Middle frontal gyrus (tissue), 1 donor: ENCODE results near the gene SLC24A4.
A peak's percentile ranks its signal among the peaks of the same experiment; 100 is the strongest.

ENCODE experiments used
- DNase-seq: peaks from one replicate; pipeline ENCODE4 v3.0.0-alpha.2; 2015; ENCODE audit warnings: low spot score; ENCODE audit errors: extremely low spot score

The SLC24A4 gene

DNA sequence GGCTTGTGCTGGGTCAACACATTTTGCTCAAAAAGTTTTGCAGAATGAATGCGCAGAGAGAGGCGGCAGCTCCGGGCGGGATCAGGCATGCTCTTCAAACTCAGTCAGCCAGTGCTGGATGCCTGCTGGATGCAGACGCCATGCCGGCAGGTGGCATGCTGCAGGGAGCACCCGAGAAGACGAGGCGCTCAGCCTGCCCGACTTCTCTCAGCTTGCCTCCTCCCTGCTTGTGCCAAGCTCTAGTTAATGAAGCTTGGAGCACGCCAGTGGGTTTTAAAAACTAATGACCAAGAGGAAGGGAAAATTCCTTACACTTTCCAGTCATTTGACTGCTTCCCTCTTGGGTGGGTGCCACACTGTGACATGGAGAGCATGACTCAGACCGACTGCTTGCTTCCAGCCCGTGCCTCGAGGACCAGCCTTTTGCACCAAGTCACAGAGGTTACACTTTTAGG lies 39.8 kb downstream of the SLC24A4 start:
- DNase-seq, result no peak

DNA sequence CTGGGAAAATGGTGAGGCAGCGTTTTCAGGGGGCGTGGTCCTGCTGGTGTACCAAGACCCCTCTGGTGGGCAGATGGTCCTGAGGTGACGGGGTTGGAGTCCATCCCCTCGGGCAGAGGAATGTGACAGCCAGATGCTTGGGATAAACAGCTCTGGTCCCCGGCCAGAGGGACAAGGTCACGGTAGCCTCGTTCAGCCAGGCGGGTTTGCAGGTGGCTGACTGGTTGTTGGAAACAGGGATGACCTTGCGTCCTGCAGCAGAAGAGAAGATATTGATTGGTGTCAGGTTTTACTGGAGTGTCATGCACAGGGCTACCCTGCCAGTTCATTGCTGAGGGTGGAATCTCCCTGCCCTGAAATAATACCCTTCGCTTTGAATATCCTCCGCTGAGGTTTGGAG lies 43.3 kb downstream of the SLC24A4 start:
- DNase-seq, result no peak

DNA sequence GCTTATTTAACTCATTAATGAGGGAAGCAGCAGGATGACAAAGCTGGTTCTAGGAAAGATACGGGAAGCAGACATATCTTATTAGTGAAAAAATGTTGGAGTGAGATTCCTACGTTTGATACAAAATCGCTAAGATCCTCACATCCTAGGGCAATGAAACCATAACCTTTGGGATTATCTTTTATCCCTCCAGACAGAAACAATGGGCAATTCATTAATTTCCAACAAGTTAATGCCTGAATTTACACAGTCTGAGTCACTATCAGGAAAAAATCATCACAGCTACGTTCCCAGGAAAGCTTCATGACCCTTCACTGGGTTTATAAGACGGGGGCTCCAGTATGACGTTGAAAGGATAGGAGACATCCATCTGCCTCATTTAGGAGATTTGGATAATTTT lies 45.0 kb downstream of the SLC24A4 start:
- DNase-seq, result no peak

DNA sequence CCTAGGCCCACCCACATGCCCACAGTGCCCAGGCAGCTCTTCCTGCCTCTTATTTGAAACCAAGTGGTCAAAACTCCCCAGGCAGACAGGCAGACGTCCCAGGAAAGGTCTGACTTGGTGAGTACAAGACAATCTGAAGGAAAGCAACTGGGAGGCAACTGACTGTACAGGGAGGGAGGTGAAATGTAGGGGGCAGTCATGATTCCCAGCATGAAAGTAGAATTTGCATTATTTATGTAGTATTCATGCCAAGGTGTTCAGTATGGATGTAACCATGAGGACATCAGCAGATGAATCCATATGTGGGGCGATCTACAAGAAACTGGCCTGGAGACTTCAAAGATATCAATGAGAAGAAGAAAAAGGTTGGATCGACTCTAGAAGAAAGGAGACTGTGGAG lies 46.1 kb downstream of the SLC24A4 start:
- no peak for DNase-seq

DNA sequence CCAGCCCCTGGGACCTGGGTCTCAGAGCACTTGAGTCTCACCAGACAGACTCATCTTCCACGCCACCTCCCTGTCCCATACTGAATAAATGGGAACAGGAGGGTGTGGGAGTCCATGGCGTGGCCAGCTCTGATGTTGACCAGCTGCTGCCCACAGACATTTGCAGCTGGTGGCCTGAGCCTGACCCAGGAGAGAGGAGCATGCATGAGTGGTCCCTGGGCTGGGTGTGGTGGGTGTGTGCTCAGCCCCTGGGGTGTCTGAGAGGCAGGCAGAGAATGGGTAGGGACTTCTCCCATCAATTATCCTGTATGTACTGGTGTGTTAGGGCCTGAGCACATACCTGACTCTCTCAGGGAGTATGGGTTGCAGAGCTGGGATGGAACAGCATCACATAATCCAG lies 49.3 kb downstream of the SLC24A4 start:
- no peak for DNase-seq

DNA sequence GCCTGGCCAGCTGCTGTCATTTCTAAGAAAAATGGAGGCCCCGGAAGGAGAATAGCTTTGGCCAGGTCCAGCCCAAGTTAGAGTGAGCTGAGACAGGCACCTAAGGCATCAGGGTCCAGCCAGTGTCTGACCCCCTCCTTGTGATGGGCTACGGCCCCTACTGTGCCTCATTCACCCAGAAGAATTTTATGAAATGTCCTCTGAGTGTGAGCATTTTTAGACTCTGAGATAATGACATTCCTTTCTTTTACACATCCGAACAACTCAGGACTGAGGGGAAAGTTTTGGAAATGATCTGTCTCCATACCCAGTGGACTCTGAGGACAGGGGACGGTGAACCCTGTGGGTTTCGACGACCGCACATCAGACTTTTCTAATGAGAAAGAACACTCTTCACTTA lies 50.4 kb downstream of the SLC24A4 start:
- no peak for DNase-seq

DNA sequence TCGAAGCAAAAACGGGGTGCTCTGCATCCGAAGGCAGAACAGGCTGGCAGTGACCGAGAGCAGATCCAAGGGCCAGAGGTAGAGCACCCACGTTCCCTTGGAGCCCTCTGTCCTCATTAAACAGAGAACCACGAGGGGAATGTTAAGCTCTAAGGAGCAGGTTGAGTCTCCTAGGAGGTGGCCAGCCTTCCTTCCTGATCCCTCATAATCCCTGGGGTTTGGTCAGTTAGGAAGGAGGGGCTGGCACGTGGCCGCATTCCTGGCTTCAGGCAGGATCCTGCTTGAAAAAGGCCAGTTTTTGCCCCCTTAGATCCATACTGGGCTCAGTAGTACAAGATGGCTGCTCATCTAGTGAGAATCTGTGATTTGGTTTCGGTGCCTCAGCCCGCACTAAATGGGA lies 57.2 kb downstream of the SLC24A4 start:
- no peak for DNase-seq

DNA sequence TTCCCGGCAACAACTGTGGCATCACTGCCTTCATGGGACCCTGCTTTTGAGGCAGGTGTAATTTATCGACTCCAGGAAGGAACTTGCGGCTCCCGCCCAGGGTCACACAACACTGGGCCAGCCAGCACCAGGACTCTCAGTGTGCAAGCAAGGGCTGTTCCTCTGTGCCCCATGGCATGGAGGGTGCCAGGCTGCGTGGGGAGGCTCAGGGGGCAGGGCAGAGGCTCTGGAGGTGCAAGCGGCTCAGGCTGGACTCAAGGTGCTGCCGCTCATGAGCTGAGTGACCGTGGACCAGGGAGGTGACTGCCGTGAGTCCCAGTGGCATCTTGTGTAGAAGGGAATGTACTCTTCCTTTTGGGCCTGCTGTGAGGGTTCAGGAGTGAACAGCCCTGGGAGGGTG lies 57.6 kb downstream of the SLC24A4 start:
- DNase-seq, result no peak

DNA sequence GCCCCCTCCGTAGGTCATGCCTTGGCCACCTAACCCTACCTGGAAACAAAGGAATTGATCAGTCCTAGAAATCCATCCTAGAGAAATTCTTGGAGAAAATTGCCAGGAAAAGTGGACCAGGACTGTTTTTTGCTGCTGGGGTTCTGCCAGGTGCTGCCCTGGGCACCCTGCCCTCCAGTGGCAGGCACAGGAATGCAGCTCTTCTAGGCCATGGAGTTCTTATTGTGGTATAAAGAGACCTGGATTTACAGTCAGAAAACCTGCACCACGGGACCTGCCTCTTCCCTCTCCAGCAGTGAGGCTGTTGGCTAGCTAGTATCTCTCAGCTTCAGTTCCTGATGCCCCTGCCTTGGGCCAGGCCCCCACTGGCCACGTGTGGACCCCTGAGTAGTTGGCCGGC lies 59.7 kb downstream of the SLC24A4 start:
- no peak for DNase-seq

DNA sequence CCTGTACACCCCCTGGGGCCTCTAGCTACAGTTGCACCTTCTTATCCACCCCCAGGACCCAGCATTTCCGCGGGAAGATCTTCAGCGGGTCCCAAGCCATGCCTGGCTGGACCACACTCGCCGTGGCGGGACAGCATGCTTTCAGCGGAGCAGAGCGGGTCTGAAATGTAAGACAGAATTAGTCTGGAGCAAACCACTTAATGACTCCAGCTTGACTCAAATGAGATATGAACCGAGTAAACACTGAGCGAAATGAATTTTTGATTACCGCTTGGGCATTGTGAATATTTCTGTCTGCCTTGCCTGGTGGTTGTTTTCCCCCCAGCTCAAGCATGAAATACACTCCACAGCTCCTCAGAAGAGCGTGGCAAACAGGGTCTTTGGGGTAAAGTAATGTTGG lies 60.8 kb downstream of the SLC24A4 start:
- no peak for DNase-seq

DNA sequence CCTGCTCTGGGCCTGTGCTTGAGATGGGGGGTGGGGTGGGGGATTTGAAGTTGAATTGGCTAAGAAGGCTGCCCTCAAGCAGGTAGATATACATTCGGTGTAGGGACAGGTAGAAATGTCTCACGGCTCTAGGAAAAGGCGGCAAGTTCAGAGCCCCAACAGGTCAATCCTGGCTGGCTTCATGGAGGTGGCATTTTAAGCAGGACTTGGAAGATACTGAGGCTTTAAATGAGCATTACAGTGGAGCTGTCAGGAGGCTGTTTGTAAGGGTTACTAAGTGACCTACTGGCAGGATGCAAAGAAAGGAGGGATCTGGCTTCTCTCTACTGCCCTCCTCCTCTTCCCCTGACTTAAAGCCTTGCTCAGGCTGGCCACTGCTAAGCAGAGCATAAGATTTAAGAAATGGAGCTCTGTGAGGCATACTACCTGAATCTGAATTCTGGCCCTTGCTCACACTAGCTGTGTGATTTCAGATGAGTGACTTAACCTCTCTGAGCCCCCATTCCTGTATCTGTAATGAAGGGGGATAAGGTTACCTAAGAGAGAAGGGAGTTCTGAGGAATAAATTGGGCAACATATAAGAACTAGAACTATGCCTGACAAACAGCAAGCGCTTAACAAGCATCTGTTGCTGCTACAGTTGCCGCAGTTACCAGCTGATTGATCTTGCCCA lies 61.6 kb downstream of the SLC24A4 start:
- DNase-seq, result no peak

DNA sequence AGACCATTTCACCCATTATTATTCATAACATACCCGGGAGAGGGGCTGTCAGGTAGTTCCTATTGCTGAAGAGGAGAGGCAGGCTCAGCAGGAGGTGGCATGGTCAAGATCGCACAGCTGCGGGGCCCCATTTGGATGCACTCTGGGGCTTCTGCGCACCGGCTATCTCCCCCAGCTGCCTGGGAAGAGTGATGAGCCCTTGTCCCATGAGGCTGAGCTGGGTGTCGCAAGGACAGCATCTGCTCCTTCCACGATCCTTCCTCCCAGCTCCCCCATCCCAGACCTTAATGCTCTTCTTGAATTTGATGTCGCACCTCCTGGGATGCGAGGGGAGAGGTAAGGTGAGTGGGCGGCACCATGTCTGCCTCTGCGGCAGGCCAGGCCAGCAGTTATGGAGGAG lies 62.6 kb downstream of the SLC24A4 start:
- DNase-seq, result no peak

DNA sequence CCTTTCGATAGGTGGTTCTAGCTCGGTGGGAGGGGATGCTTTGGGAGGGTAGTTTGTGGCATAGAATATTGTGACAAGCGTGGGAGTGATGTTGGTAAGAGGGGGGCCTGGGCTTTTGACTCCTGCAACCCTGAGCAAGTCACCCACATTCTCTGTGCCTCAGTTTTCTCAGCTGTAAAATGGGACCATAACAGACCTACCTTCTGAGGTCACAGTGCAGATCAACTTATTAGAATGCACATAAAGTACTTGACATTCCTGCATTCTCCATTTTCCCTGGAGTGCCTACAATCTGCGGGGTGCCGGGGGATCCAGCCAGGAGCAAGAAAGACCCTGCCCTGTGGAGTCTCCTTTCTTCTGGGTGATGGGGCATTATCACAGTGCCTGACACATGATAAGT lies 63.2 kb downstream of the SLC24A4 start:
- no peak for DNase-seq

DNA sequence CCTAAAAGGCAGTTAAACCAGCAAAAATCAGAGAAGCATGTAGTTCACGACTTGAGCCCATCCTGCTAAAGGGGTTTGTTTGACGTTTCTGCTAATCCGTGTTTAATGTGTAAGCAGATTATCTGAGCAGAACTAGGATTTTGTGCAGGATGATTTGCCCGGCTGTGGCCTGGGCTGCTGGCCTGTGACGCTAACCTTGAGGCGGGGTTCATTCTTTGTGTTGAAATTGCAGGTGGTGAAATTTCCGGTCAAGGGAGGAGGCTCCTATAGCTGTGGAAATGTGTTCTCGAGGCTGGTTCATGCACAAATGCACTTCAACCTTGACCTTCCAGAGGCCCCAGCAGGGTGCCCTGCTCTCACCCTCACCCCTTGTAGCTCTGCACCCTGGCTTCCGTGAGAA lies 63.7 kb downstream of the SLC24A4 start:
- DNase-seq, result no peak

DNA sequence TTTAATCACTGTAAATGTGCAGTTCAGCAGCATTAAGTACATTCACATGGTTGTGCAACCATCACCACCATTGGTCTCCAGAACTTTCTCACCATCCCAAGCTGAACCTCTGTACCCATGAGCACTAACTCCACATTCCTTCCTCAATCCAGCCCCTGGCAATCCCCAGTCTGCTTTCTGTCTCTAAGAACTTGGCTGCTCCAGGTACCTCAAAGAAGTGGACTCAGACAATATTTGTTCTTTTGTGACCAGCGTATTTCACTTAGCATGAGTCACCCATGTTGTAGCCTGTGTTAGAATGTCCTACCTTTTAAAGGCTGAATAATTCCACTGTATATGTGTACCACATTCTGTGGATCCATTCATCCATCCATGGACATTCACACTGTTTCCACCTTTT lies 64.6 kb downstream of the SLC24A4 start:
- no peak for DNase-seq

DNA sequence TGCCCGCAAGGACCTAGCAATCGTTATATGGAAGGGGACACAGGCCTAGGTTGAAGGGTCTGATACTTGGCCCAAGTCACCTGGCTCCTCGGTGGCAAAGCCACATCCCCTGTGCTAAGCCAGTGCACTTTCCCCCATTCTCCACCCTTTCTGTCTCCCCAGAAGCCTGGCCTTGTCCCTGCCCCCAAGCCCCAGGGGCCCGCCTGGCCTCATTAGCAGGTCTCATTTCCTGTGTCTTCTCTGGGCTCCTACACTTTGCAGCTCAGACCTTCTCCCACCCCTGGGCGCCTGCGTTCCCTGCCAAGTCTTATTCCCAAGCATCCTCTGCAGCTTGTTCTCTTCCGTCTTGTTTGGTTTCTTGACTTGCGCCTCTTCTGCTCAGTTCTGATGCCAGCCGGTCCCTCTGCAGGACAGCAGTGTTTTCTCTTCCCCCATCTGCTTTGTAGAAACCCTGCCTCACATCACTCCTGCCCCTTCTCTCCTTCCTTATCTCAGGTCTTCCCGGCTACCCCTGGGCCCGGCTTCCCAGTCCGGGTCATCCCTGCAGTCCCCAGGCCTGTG lies 66.7 kb downstream of the SLC24A4 start:
- DNase-seq, result no peak

DNA sequence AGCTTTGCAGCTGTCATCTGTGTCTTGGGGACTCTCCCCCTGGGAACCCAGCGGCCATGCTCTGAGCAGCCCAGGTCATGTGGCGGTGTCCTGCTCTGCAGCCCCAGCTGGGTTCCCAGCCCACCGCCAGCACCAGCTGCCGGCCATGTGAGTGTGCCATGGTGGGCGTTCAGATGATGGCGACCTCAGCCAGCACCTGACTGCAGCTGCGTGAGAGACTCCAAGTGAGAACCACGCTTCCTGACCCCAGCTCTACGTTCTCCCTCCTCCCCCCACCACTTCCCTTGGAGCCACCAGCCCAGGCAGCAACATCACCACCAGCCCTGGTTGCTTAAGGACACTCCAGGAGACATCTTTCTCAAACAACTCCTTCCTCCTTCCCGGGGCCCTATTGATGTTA lies 68.8 kb downstream of the SLC24A4 start:
- no peak for DNase-seq

DNA sequence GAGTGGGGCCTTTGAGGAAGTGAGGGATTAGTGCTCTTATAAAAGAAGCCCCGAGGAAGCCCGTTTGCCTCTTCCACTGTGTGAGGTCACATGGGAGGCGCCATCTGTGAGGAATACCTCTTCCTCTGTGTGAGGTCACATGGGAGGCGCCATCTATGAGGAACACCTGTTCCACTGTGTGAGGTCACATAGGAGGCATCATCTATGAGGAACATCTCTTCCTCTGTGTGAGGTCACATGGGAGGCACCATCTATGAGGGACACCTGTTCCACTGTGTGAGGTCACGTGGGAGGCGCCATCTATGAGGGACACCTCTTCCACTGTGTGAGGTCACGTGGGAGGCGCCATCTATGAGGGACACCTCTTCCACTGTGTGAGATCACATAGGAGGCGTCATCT lies 69.7 kb downstream of the SLC24A4 start:
- DNase-seq, result no peak

DNA sequence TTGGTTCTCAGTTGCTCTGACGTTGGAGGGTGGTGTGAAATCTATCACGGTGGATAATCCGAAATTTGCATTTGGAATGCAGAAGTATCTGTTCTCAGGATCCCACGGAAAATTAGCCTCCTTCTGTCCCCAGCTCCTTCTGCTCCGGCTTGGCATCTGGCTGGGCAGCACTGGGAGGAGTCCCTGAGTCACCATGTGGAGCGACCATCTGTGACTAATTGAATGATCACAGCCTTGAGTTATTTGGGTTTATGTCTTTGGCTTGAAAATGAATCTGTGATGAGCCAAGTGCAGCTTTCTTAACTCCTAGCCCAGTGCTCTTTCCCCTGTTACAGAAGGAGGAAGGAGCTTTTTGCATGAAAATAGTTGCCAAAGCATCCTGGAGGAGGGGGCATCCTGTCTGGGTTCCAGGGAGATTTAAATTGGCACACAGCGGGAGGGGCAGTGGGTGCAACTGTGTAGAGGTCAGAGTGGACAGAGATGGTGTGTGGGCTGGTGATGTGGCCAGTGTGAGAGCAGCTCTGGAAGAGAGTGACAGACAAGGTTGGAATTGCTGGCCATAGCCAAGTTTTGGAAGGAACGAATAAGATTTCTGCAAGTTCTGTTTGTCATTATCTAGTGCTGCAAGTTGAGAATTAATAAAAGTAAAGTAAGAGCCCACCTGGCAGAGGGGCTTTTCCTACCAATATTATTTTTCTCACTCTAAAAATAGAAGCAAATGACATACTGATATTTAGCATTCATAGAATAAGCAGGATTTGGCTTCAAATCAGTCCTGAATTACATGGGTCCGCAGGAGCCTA lies 74.4 kb downstream of the SLC24A4 start:
- peak; percentile 61 for DNase-seq

DNA sequence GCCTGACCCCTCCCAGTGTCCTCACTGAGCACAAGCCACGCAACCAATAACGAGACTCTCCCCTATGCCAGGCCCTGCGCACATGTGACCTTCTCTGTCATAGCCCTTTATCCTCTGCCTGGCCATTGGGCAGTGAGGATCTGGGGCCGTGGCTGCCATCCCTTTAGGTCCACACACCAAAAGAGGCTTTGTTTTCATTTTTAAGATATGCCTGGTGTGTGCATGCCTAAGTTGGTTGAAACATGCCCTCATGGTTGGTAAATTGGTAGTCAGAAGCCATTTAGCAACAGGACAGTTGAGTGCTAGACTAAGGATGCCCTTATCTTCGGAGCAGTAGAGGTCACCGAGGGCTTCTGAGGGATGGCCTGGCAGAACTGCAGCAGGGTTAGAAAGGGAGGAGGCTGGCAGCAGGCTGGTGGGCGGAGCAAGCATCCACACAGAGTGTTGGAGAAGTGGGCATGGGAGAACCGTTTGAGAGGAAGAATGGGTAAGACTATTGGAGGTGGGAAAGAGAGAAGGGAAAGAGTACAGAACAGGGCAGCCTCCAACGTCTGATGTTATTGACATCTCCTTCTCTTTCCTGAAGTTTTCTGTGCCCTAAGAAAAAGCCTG lies 75.1 kb downstream of the SLC24A4 start:
- DNase-seq, result no peak

DNA sequence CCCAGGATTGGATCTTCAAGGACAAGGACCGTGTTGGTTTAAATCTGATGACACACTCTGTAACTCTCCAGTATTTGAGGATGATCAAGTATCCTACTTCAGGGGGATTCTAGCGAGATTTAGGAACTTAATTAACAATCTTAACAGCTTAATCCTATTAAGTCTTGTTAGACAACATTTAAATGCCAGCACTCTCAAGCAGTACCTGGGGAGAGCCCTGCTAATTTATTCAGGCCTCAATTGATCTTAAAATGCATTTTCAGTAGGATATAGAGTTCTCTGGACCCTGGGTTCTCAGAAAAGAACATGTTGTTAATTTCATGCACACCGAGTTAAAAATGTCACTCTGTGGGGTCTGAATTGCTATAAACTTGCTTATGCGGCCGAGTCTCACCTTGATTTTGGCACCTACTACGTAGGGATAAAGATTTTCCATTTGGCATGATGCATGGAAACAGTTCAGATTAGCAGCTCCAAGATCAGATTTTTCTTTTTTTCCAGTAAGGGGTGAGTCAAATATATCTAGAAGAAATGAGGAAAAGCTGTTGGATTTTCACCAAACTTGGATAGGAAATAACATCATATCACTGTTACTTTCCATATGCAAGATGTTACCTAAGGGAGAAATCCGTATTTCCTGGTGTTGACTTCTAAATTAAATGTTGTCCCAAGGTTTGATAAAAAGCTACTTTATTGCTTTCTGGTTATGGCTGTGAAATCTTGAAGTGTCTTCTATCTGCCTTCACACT lies 76.1 kb downstream of the SLC24A4 start:
- no peak for DNase-seq
